Measurements from ENCODE around the gene ATP10A. TPM values are rescaled to one million over a fixed set of nuclear protein-coding genes. Genes with fewer than 3 reads are reported as not detected.
"Not testable (repeated sequence)": the region's sequence is repeated elsewhere in the genome, so short reads cannot be mapped to it uniquely, and the experiment has no call there.

ATP10A gene
- total RNA-seq, 1 donor from 2014 or later, result 48.0 TPM

- Mint-ChIP-seq H3K9me3 (no peaks in the 10 kb centered on the region), H3K27me3 (peaks cover 18% of the 10 kb centered on the region), H3K4me3 (no peak overlapping the region), H3K36me3 (ENCODE audit: low read depth) (no peaks in the 10 kb centered on the region), H3K27ac (no peak overlapping the region), H3K4me1 (no peaks in the 10 kb centered on the region)
- DNase-seq, result no peak
- intact Hi-C loops (cut with micrococcal nuclease), result no loop called here
These were observed 31.3 kb upstream of the ATP10A start for GRCh38 chr15:25894371-25894902.

- H3K27me3 Mint-ChIP-seq, result peaks cover 20% of the 10 kb centered on the region
- no peaks in the 10 kb centered on the region for H3K9me3 Mint-ChIP-seq
- H3K27ac Mint-ChIP-seq, result no peak overlapping the region
- DNase-seq, result no peak
- H3K36me3 Mint-ChIP-seq (ENCODE audit: low read depth), result no peaks in the 10 kb centered on the region
- H3K4me1 Mint-ChIP-seq, result no peaks in the 10 kb centered on the region
- H3K4me3 Mint-ChIP-seq, result no peak overlapping the region
- intact Hi-C loops (cut with micrococcal nuclease), result no loop called here
These were observed 30.5 kb upstream of the ATP10A start for GRCh38 chr15:25893596-25893995.

GRCh38 chr15:25892126-25892525, 29.0 kb upstream of the ATP10A start:
- H3K27ac Mint-ChIP-seq, result no peak overlapping the region
- DNase-seq, result no peak
- H3K36me3 Mint-ChIP-seq (ENCODE audit: low read depth), result no peaks in the 10 kb centered on the region
- no peaks in the 10 kb centered on the region for H3K4me1 Mint-ChIP-seq
- no peak overlapping the region for H3K4me3 Mint-ChIP-seq
- H3K9me3 Mint-ChIP-seq, result no peaks in the 10 kb centered on the region
- H3K27me3 Mint-ChIP-seq, result peaks cover 32% of the 10 kb centered on the region
- intact Hi-C loops (cut with micrococcal nuclease), result no loop called here

- peaks cover 31% of the 10 kb centered on the region for H3K27me3 Mint-ChIP-seq
- H3K4me1 Mint-ChIP-seq, result no peaks in the 10 kb centered on the region
- intact Hi-C loops (cut with micrococcal nuclease), result no loop called here
- H3K9me3 Mint-ChIP-seq, result no peaks in the 10 kb centered on the region
- no peak overlapping the region for H3K27ac Mint-ChIP-seq
- H3K4me3 Mint-ChIP-seq, result no peak overlapping the region
- no peaks in the 10 kb centered on the region for H3K36me3 Mint-ChIP-seq (ENCODE audit: low read depth)
- no peak for DNase-seq
These were observed 28.0 kb upstream of the ATP10A start for GRCh38 chr15:25891081-25891480.

GRCh38 chr15:25890529-25890928, 27.4 kb upstream of the ATP10A start:
- no peak overlapping the region for H3K27ac Mint-ChIP-seq
- DNase-seq, result no peak
- no peak overlapping the region for H3K4me3 Mint-ChIP-seq
- no peaks in the 10 kb centered on the region for H3K9me3 Mint-ChIP-seq
- intact Hi-C loops (cut with micrococcal nuclease), result no loop called here
- peaks cover 28% of the 10 kb centered on the region for H3K27me3 Mint-ChIP-seq
- H3K4me1 Mint-ChIP-seq, result no peaks in the 10 kb centered on the region
- H3K36me3 Mint-ChIP-seq (ENCODE audit: low read depth), result no peaks in the 10 kb centered on the region

- Mint-ChIP-seq H3K4me1 (no peaks in the 10 kb centered on the region), H3K27me3 (peaks cover 21% of the 10 kb centered on the region), H3K9me3 (no peaks in the 10 kb centered on the region), H3K36me3 (ENCODE audit: low read depth) (no peaks in the 10 kb centered on the region), H3K4me3 (no peak overlapping the region), H3K27ac (no peak overlapping the region)
- no peak for DNase-seq
- intact Hi-C loops (cut with micrococcal nuclease), result no loop called here
These were observed 24.7 kb upstream of the ATP10A start for GRCh38 chr15:25887870-25888269.

- H3K4me1 Mint-ChIP-seq, result no peaks in the 10 kb centered on the region
- peaks cover 20% of the 10 kb centered on the region for H3K27me3 Mint-ChIP-seq
- no peak for DNase-seq
- no peaks in the 10 kb centered on the region for H3K9me3 Mint-ChIP-seq
- no peak overlapping the region for H3K4me3 Mint-ChIP-seq
- intact Hi-C loops (cut with micrococcal nuclease), result no loop called here
- H3K36me3 Mint-ChIP-seq (ENCODE audit: low read depth), result no peaks in the 10 kb centered on the region
- no peak overlapping the region for H3K27ac Mint-ChIP-seq
These were observed 23.5 kb upstream of the ATP10A start for GRCh38 chr15:25886498-25887140.

- no peaks in the 10 kb centered on the region for H3K9me3 Mint-ChIP-seq
- H3K27me3 Mint-ChIP-seq, result peaks cover 16% of the 10 kb centered on the region
- H3K36me3 Mint-ChIP-seq (ENCODE audit: low read depth), result no peaks in the 10 kb centered on the region
- no peak overlapping the region for H3K27ac Mint-ChIP-seq
- intact Hi-C loops (cut with micrococcal nuclease), result no loop called here
- no peak for DNase-seq
- no peak overlapping the region for H3K4me3 Mint-ChIP-seq
- no peaks in the 10 kb centered on the region for H3K4me1 Mint-ChIP-seq
These were observed 21.2 kb upstream of the ATP10A start for GRCh38 chr15:25884370-25884769.

GRCh38 chr15:25883463-25884259, 20.5 kb upstream of the ATP10A start:
- Mint-ChIP-seq H3K4me3 (no peak overlapping the region), H3K27me3 (peaks cover 14% of the 10 kb centered on the region), H3K36me3 (ENCODE audit: low read depth) (no peaks in the 10 kb centered on the region), H3K9me3 (no peaks in the 10 kb centered on the region), H3K27ac (no peak overlapping the region), H3K4me1 (no peaks in the 10 kb centered on the region)
- no peak for DNase-seq
- intact Hi-C loops (cut with micrococcal nuclease), result no loop called here

GRCh38 chr15:25882466-25882865, 19.3 kb upstream of the ATP10A start:
- no peak overlapping the region for H3K4me3 Mint-ChIP-seq
- no peak overlapping the region for H3K27ac Mint-ChIP-seq
- H3K9me3 Mint-ChIP-seq, result no peaks in the 10 kb centered on the region
- H3K4me1 Mint-ChIP-seq, result no peaks in the 10 kb centered on the region
- intact Hi-C loops (cut with micrococcal nuclease), result no loop called here
- peaks cover 5% of the 10 kb centered on the region for H3K27me3 Mint-ChIP-seq
- no peak for DNase-seq
- no peaks in the 10 kb centered on the region for H3K36me3 Mint-ChIP-seq (ENCODE audit: low read depth)

- H3K4me1 Mint-ChIP-seq; H3K36me3 Mint-ChIP-seq (ENCODE audit: low read depth); intact Hi-C loops (cut with micrococcal nuclease); H3K4me3 Mint-ChIP-seq; H3K27me3 Mint-ChIP-seq; DNase-seq; H3K27ac Mint-ChIP-seq; H3K9me3 Mint-ChIP-seq: not testable (repeated sequence)
These were observed 17.8 kb upstream of the ATP10A start for GRCh38 chr15:25880877-25881276.

GRCh38 chr15:25880411-25880810, 17.3 kb upstream of the ATP10A start:
- H3K27me3 Mint-ChIP-seq, result peaks cover 2% of the 10 kb centered on the region
- intact Hi-C loops (cut with micrococcal nuclease), result no loop called here

GRCh38 chr15:25879438-25879837, 16.3 kb upstream of the ATP10A start:
- intact Hi-C loops (cut with micrococcal nuclease), result no loop called here
- peaks cover under 1% of the 10 kb centered on the region for H3K27me3 Mint-ChIP-seq
- no peaks in the 10 kb centered on the region for H3K4me1 Mint-ChIP-seq
- H3K9me3 Mint-ChIP-seq, result no peaks in the 10 kb centered on the region
- no peak overlapping the region for H3K27ac Mint-ChIP-seq
- DNase-seq, result no peak
- no peaks in the 10 kb centered on the region for H3K36me3 Mint-ChIP-seq (ENCODE audit: low read depth)
- no peak overlapping the region for H3K4me3 Mint-ChIP-seq

More at GRCh38 chr15:25880411-25880810, 17.3 kb upstream of the ATP10A start:
- H3K9me3 Mint-ChIP-seq, result no peaks in the 10 kb centered on the region
- H3K36me3 Mint-ChIP-seq (ENCODE audit: low read depth), result no peaks in the 10 kb centered on the region
- H3K4me3 Mint-ChIP-seq, result no peak overlapping the region
- no peak for DNase-seq
- no peaks in the 10 kb centered on the region for H3K4me1 Mint-ChIP-seq
- no peak overlapping the region for H3K27ac Mint-ChIP-seq

GRCh38 chr15:25877681-25878080, 14.6 kb upstream of the ATP10A start:
- intact Hi-C loops (cut with micrococcal nuclease), result no loop called here
- H3K9me3 Mint-ChIP-seq, result no peaks in the 10 kb centered on the region
- H3K4me1 Mint-ChIP-seq, result no peaks in the 10 kb centered on the region
- no peak for DNase-seq
- no peaks in the 10 kb centered on the region for H3K36me3 Mint-ChIP-seq (ENCODE audit: low read depth)
- H3K27ac Mint-ChIP-seq, result no peak overlapping the region
- no peak overlapping the region for H3K4me3 Mint-ChIP-seq
- no peaks in the 10 kb centered on the region for H3K27me3 Mint-ChIP-seq
